Gastroesophageal sphincter (tissue), 4 donors: Measurements from ENCODE around the gene CHAMP1. TPM values are rescaled to one million over a fixed set of nuclear protein-coding genes. Genes with fewer than 3 reads are reported as not detected.

ENCODE experiments used
- small RNA-seq, 4 donors: library from RNA; depleted of rRNA; stranded (forward); fragments of <200 nt; gene quantifications; one replicate each; pipeline ENCODE3, GENCODE V24; 2016
- total RNA-seq, 4 donors: library from RNA; depleted of rRNA; stranded (reverse); fragments of >200 nt; gene quantifications; one replicate each; pipeline ENCODE4 v1.1.0, GENCODE V29; 2016

CHAMP1 gene
- total RNA-seq, 4 donors from 2014 or later = 7.5 to 15.3 (median 10.9) TPM

Small RNA genes lying within 50 kb of the gene (small RNA-seq; reads per million reads assigned to genes)
- 0 reads per million in 4 donors for gene MIR4502

Other genes starting within 250 kb of the CHAMP1 start
- gene RASA3, start 181.9 kb upstream of the CHAMP1 start, total RNA-seq = 10 to 100 TPM; 25.0 to 43.1 (median 30.2) TPM
- gene CFAP97D2, start 135.2 kb upstream of the CHAMP1 start, total RNA-seq = not detected
- gene CDC16, start 79.6 kb upstream of the CHAMP1 start, total RNA-seq = 10 to 100 TPM; 40.1 to 53.1 (median 47.4) TPM
- gene UPF3A, start 32.9 kb upstream of the CHAMP1 start, total RNA-seq = 10 to 100 TPM; 31.0 to 40.0 (median 37.9) TPM